ENCODE measurements around the gene GRPEL1.

Gene GRPEL1

GRCh38 chr4:7027284-7027683 is 40.6 kb downstream of the GRPEL1 start:
- H3K9me3 ChIP-seq (ENCODE audit: control insufficient read depth, low read length): no peaks in the 10 kb centered on the region
- no peaks in the 10 kb centered on the region for H3K27me3 ChIP-seq (ENCODE audit: control insufficient read depth, insufficient read depth, low read length)
- H3K79me2 ChIP-seq: no peaks in the 10 kb centered on the region
- H3K4me3 ChIP-seq (ENCODE audit: low read depth, low read length): no peak overlapping the region
- H3K27ac ChIP-seq: no peak overlapping the region
- no peaks in the 10 kb centered on the region for H3K4me1 ChIP-seq
- no peak overlapping the region for H3K4me2 ChIP-seq (ENCODE audit: low read length)
- TF ChIP-seq, protein P1, sequence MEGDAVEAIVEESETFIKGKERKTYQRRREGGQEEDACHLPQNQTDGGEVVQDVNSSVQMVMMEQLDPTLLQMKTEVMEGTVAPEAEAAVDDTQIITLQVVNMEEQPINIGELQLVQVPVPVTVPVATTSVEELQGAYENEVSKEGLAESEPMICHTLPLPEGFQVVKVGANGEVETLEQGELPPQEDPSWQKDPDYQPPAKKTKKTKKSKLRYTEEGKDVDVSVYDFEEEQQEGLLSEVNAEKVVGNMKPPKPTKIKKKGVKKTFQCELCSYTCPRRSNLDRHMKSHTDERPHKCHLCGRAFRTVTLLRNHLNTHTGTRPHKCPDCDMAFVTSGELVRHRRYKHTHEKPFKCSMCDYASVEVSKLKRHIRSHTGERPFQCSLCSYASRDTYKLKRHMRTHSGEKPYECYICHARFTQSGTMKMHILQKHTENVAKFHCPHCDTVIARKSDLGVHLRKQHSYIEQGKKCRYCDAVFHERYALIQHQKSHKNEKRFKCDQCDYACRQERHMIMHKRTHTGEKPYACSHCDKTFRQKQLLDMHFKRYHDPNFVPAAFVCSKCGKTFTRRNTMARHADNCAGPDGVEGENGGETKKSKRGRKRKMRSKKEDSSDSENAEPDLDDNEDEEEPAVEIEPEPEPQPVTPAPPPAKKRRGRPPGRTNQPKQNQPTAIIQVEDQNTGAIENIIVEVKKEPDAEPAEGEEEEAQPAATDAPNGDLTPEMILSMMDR (IDR thresholded peaks at IDR 0.05): no peak
- H3K9ac ChIP-seq: no peak overlapping the region
- H3K36me3 ChIP-seq (ENCODE audit: control insufficient read depth, insufficient read depth, low read length): no peaks in the 10 kb centered on the region
- H2AFZ ChIP-seq: no peak overlapping the region

DNA sequence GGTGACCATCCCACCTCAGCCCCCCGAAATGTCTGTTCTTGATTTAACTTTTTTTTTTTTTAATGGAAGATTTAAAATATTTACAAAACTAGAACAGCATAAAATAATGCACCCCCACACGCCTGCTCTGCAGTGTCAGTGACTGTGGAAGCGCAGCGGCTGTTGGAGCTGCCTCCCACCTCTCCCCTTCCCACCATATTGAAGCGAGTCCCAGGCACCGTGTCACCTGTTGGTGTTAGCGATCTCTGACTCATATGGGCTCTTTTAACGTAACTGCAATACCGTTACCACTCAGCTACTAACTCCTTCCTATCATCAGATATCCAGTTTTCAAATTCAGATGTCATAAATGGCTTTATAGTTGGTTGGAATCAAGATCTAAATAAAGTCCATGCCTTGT is 41.8 kb downstream of the GRPEL1 start:
- Histone ChIP-seq H3K4me1 (no peaks in the 10 kb centered on the region), H3K9me3 (ENCODE audit: control insufficient read depth, low read length) (no peaks in the 10 kb centered on the region), H3K4me2 (ENCODE audit: low read length) (no peak overlapping the region), H3K4me3 (ENCODE audit: low read depth, low read length) (no peak overlapping the region), H3K9ac (no peak overlapping the region), H3K36me3 (ENCODE audit: control insufficient read depth, insufficient read depth, low read length) (no peaks in the 10 kb centered on the region), H2AFZ (no peak overlapping the region), H3K79me2 (no peaks in the 10 kb centered on the region), H3K27me3 (ENCODE audit: control insufficient read depth, insufficient read depth, low read length) (no peaks in the 10 kb centered on the region), H3K27ac (no peak overlapping the region)
- TF ChIP-seq, protein P1 (IDR thresholded peaks at IDR 0.05): no peak

- H3K4me3 ChIP-seq (ENCODE audit: low read depth, low read length): no peak overlapping the region
- H3K79me2 ChIP-seq: no peaks in the 10 kb centered on the region
- no peak overlapping the region for H3K4me2 ChIP-seq (ENCODE audit: low read length)
- no peaks in the 10 kb centered on the region for H3K4me1 ChIP-seq
- no peaks in the 10 kb centered on the region for H3K27me3 ChIP-seq (ENCODE audit: control insufficient read depth, insufficient read depth, low read length)
- TF ChIP-seq, protein P1 (IDR thresholded peaks at IDR 0.05): no peak
- H3K9me3 ChIP-seq (ENCODE audit: control insufficient read depth, low read length): no peaks in the 10 kb centered on the region
- H2AFZ ChIP-seq: no peak overlapping the region
- H3K9ac ChIP-seq: no peak overlapping the region
- no peaks in the 10 kb centered on the region for H3K36me3 ChIP-seq (ENCODE audit: control insufficient read depth, insufficient read depth, low read length)
- no peak overlapping the region for H3K27ac ChIP-seq
These were observed 42.7 kb downstream of the GRPEL1 start for GRCh38 chr4:7025040-7025602.

- no peaks in the 10 kb centered on the region for H3K36me3 ChIP-seq (ENCODE audit: control insufficient read depth, insufficient read depth, low read length)
These were observed 43.5 kb downstream of the GRPEL1 start for GRCh38 chr4:7024336-7024890.

More at GRCh38 chr4:7024336-7024890, 43.5 kb downstream of the GRPEL1 start:
- Histone ChIP-seq H3K27me3 (ENCODE audit: control insufficient read depth, insufficient read depth, low read length) (no peaks in the 10 kb centered on the region), H3K4me3 (ENCODE audit: low read depth, low read length) (no peak overlapping the region), H3K27ac (no peak overlapping the region), H3K4me1 (no peaks in the 10 kb centered on the region), H2AFZ (no peak overlapping the region), H3K79me2 (no peaks in the 10 kb centered on the region), H3K9me3 (ENCODE audit: control insufficient read depth, low read length) (no peaks in the 10 kb centered on the region), H3K4me2 (ENCODE audit: low read length) (no peak overlapping the region), H3K9ac (no peak overlapping the region)
- TF ChIP-seq, protein P1 (IDR thresholded peaks at IDR 0.05): no peak
